Measurements from ENCODE around the gene IMMP2L. TPM values are rescaled to one million over a fixed set of nuclear protein-coding genes. Genes with fewer than 3 reads are reported as not detected.

Gene IMMP2L
- total and polyA plus RNA-seq, 2 of the 8 experiments (the other 6 are each of a cell fraction or from before 2014, with no cell fraction given), result 2.3 to 10.1 TPM

DNA sequence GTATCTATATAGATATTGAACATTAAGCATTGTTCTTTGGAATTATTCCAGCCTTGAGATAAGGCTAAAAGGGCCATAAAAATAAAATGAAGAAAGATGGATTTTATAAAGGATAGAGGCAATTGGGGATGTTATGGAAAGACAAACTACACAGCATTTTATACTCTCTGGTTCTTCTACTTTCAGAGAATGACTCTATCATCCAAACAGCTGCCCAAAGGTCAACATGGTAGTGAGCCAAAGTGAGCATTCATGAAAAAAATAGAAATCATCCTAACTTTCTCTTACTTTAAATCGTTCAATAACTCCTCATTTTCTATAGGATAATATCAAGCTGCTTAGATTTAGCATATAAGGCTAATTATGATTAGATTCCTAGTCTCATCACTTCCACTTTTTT, 25.2 kb downstream of the IMMP2L start (continued):
- TF ChIP-seq CTBP2 (IDR thresholded peaks at IDR 0.05; ENCODE audit: borderline replicate concordance, insufficient read depth, insufficient read length, low read length), result no peak
- TF ChIP-seq TEAD4 (IDR thresholded peaks at IDR 0.05; ENCODE audit: low read depth, low read length), result no peak
- TF ChIP-seq KDM5A (IDR thresholded peaks at IDR 0.05; ENCODE audit: low read length), result no peak

Measured in H1 (cell line).